Upper lobe of left lung (tissue), 4 donors: ENCODE results near the gene C20orf173.

Source experiments
- POLR2A ChIP-seq, 4 donors: fragments of 450-650 bp; IDR thresholded peaks; one replicate each; pipeline ENCODE4 v1.5.1; 2016 to 2017; ENCODE audit warnings: antibody characterized with exemption in 4 of 4, mild to moderate bottlenecking in 2 of 4
- TF ChIP-seq, protein P1 (sequence below), 6 experiments: fragments of 450-650 bp in 4 of 6; fragments of 200-600 bp in 2 of 6; sonication (generic) in 2 of 6; IDR thresholded peaks; one replicate each; pipeline ENCODE4 v1.5.1; 2016 to 2019; ENCODE audit warnings: antibody characterized with exemption in 6 of 6

DNA sequence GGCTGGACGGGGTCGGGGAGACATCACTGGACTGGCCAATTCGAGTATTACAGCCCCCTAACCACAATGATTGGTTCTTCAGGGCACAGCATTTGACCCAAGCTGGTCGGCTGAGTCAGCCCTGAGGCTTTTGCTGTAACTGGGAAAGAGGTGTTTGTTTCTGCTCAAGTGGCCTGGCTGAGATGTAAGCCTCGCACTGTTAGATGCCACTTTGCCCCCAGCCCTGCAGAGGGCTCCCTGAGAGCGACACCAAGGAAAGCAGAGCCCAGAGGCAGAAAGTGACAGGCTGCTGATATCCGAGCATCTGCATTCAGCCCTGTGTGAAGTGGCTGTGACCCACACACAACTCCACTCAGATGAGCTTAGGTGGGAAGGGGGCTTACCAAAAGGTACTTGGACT, 31.8 kb upstream of the C20orf173 start:
- TF ChIP-seq, protein P1, sequence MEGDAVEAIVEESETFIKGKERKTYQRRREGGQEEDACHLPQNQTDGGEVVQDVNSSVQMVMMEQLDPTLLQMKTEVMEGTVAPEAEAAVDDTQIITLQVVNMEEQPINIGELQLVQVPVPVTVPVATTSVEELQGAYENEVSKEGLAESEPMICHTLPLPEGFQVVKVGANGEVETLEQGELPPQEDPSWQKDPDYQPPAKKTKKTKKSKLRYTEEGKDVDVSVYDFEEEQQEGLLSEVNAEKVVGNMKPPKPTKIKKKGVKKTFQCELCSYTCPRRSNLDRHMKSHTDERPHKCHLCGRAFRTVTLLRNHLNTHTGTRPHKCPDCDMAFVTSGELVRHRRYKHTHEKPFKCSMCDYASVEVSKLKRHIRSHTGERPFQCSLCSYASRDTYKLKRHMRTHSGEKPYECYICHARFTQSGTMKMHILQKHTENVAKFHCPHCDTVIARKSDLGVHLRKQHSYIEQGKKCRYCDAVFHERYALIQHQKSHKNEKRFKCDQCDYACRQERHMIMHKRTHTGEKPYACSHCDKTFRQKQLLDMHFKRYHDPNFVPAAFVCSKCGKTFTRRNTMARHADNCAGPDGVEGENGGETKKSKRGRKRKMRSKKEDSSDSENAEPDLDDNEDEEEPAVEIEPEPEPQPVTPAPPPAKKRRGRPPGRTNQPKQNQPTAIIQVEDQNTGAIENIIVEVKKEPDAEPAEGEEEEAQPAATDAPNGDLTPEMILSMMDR (IDR thresholded peaks at IDR 0.05) = peak in 3 of 6 experiments; percentile 27 to 39 (median 34)
- no peak for TF ChIP-seq POLR2A (IDR thresholded peaks at IDR 0.05)
